SK-N-SH treated with all-trans-retinoic acid at 6 μM for 48 hours (cell line): Measurements from ENCODE around the gene ITLN1.

ENCODE experiments used
- ATAC-seq: fragments of 200-7000 bp; cut with Tn5 transposase; 3 replicates; pipeline ENCODE4 v1.9.1; 2020; ENCODE audit warnings: mild to moderate bottlenecking, moderate library complexity
- BACH2 ChIP-seq: fragments of 250-450 bp; sonication (Bioruptor Pico); IDR thresholded peaks from 2 replicates; pipeline ENCODE4 v1.9.0; 2021; ENCODE audit warnings: mild to moderate bottlenecking, borderline replicate concordance
- CSDC2 ChIP-seq: fragments of 250-450 bp; sonication (Bioruptor Pico); IDR thresholded peaks from 2 replicates; pipeline ENCODE4 v1.5.0; 2020; ENCODE audit warnings: mild to moderate bottlenecking, moderate library complexity
- CSRNP3 ChIP-seq: fragments of 250-450 bp; sonication (Bioruptor Pico); IDR thresholded peaks from 2 replicates; pipeline ENCODE4 v1.5.1; 2021; ENCODE audit warnings: mild to moderate bottlenecking, moderate library complexity
- ESRRG ChIP-seq: fragments of 250-450 bp; sonication (Bioruptor Pico); IDR thresholded peaks from 2 replicates; pipeline ENCODE4 v1.6.1; 2021; ENCODE audit warnings: mild to moderate bottlenecking
- GLIS3 ChIP-seq: fragments of 250-450 bp; sonication (Bioruptor Pico); IDR thresholded peaks from 2 replicates; pipeline ENCODE4 v1.5.0; 2020; ENCODE audit warnings: mild to moderate bottlenecking, moderate library complexity
- ISL1 ChIP-seq: fragments of 250-450 bp; sonication (Bioruptor Pico); IDR thresholded peaks from 2 replicates; pipeline ENCODE4 v2.1.2; 2022; ENCODE audit warnings: mild to moderate bottlenecking, moderate library complexity
- OSR1 ChIP-seq: fragments of 250-450 bp; sonication (Bioruptor Pico); IDR thresholded peaks from 2 replicates; pipeline ENCODE4 v1.8.0; 2022; ENCODE audit warnings: moderate library complexity, mild to moderate bottlenecking, inconsistent platforms
- PPARA ChIP-seq: fragments of 250-450 bp; sonication (Bioruptor Pico); IDR thresholded peaks from 2 replicates; pipeline ENCODE4 v1.5.0; 2020; ENCODE audit warnings: mild to moderate bottlenecking, borderline replicate concordance
- SNAI2 ChIP-seq: fragments of 250-450 bp; sonication (Bioruptor Pico); IDR thresholded peaks from 2 replicates; pipeline ENCODE4 v1.5.0; 2020; ENCODE audit warnings: mild to moderate bottlenecking, moderate library complexity
- TOX ChIP-seq: fragments of 250-450 bp; sonication (Bioruptor Pico); IDR thresholded peaks from 2 replicates; pipeline ENCODE4 v1.8.0; 2021; ENCODE audit warnings: mild to moderate bottlenecking, moderate library complexity, borderline replicate concordance
- TSHZ2 ChIP-seq: fragments of 250-450 bp; sonication (Bioruptor Pico); IDR thresholded peaks from 2 replicates; pipeline ENCODE4 v1.5.0; 2020; ENCODE audit warnings: mild to moderate bottlenecking, moderate library complexity
- ZC3H10 ChIP-seq: fragments of 250-450 bp; sonication (Bioruptor Pico); IDR thresholded peaks from 2 replicates; pipeline ENCODE4 v1.5.1; 2021; ENCODE audit warnings: mild to moderate bottlenecking, moderate library complexity
- ZFP3 ChIP-seq: fragments of 250-450 bp; sonication (Bioruptor Pico); IDR thresholded peaks from 2 replicates; pipeline ENCODE4 v1.5.0; 2020; ENCODE audit warnings: mild to moderate bottlenecking, moderate library complexity
- ZFP30 ChIP-seq: fragments of 450-650 bp; formaldehyde crosslinking; IDR thresholded peaks from 2 replicates; pipeline ENCODE4 v1.5.0; 2022; ENCODE audit warnings: mild to moderate bottlenecking, moderate library complexity
- ZNF565 ChIP-seq: fragments of 450-650 bp; formaldehyde crosslinking; conservative IDR thresholded peaks from 2 replicates; pipeline ENCODE4 v1.5.0; 2020; ENCODE audit warnings: low read depth, mild to moderate bottlenecking, moderate library complexity
- ZNF70 ChIP-seq: fragments of 450-650 bp; formaldehyde crosslinking; IDR thresholded peaks from 2 replicates; pipeline ENCODE4 v1.5.0; 2020; ENCODE audit warnings: mild to moderate bottlenecking, moderate library complexity
- ZNF8 ChIP-seq: fragments of 450-650 bp; formaldehyde crosslinking; IDR thresholded peaks from 2 replicates; pipeline ENCODE4 v1.5.0; 2020; ENCODE audit warnings: mild to moderate bottlenecking, moderate library complexity
- TF ChIP-seq, protein P1 (sequence below): fragments of 250-450 bp; sonication (Bioruptor Pico); IDR thresholded peaks from 2 replicates; pipeline ENCODE4 v1.5.1; 2020; ENCODE audit warnings: low read depth, mild to moderate bottlenecking, moderate library complexity

The ITLN1 gene

DNA sequence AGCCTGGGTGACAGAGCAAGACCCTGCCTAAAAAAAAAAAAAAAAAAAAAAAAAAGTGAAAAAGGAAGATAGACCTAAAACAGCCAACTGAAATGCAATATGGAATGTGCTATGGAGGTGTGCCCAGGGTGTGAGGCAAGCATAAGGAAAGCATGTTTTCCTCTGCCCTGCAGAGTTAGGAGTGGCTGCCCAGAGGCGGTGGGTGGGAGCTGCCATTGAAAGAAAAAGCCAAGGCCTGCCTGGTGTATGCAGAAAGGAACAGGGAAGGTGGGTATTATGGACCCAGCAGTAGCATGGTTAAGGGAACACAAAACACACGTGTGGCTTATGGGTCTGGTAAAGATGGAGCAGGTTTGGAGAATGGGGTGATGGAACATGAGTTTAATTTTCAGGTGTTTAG is 31.2 kb downstream of the ITLN1 start:
- no peak for TF ChIP-seq ISL1 (CRISPR knock-in tag)
- TF ChIP-seq, protein P1, sequence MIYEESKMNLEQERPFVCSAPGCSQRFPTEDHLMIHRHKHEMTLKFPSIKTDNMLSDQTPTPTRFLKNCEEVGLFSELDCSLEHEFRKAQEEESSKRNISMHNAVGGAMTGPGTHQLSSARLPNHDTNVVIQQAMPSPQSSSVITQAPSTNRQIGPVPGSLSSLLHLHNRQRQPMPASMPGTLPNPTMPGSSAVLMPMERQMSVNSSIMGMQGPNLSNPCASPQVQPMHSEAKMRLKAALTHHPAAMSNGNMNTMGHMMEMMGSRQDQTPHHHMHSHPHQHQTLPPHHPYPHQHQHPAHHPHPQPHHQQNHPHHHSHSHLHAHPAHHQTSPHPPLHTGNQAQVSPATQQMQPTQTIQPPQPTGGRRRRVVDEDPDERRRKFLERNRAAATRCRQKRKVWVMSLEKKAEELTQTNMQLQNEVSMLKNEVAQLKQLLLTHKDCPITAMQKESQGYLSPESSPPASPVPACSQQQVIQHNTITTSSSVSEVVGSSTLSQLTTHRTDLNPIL = no peak
- no peak for TF ChIP-seq ESRRG (CRISPR knock-in tag)

GRCh38 chr1:160853014-160853413 is 32.0 kb downstream of the ITLN1 start:
- TF ChIP-seq ZNF70 (CRISPR knock-in tag) = no peak
- no peak for TF ChIP-seq ZNF565 (CRISPR knock-in tag)
- TF ChIP-seq OSR1 = no peak
- no peak for TF ChIP-seq CSRNP3 (CRISPR knock-in tag)
- TF ChIP-seq, all 23 proteins: peak for 0
- no peak for ATAC-seq

More for the DNA sequence above, 31.2 kb downstream of the ITLN1 start:
- ATAC-seq = no peak

DNA sequence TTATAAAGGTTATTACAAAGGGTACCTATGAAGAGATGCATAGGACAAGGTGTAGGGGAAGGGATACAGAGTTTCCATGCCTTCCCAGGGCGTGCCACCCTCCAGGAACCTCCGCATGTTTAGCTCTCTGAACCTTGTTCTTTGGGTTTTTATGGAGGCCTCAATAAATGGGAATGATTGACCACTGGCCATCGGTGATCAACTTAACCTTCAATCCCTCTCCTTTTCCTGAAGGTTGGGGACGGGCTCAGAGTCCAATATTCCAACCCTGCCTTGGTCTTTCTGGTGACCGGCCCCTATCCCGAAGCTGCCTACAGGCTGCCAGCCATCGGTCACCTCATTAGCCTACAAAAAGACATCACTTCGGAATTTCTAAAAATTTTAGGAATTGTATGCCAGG is 34.0 kb downstream of the ITLN1 start:
- TF ChIP-seq ZNF8 (CRISPR knock-in tag) = no peak
- no peak for TF ChIP-seq SNAI2 (CRISPR knock-in tag)
- TF ChIP-seq ZFP30 (CRISPR knock-in tag) = no peak
- no peak for TF ChIP-seq BACH2 (CRISPR knock-in tag)
- TF ChIP-seq CSRNP3 (CRISPR knock-in tag) = no peak
- no peak for TF ChIP-seq TOX (CRISPR knock-in tag)
- no peak for TF ChIP-seq PPARA (CRISPR knock-in tag)
- TF ChIP-seq ZNF70 (CRISPR knock-in tag) = no peak
- TF ChIP-seq CSDC2 (CRISPR knock-in tag) = no peak
- TF ChIP-seq GLIS3 = no peak
- TF ChIP-seq ZC3H10 (CRISPR knock-in tag) = no peak
- no peak for TF ChIP-seq ZFP3 (CRISPR knock-in tag)
- TF ChIP-seq ISL1 (CRISPR knock-in tag) = no peak
- TF ChIP-seq, all 23 proteins: peak for 0
- no peak for ATAC-seq

- ATAC-seq = no peak
- TF ChIP-seq, protein P1 = no peak
- no peak for TF ChIP-seq PPARA (CRISPR knock-in tag)
- TF ChIP-seq CSRNP3 (CRISPR knock-in tag) = no peak
- no peak for TF ChIP-seq ZC3H10 (CRISPR knock-in tag)
These were observed 34.4 kb downstream of the ITLN1 start for GRCh38 chr1:160850541-160850940.

DNA sequence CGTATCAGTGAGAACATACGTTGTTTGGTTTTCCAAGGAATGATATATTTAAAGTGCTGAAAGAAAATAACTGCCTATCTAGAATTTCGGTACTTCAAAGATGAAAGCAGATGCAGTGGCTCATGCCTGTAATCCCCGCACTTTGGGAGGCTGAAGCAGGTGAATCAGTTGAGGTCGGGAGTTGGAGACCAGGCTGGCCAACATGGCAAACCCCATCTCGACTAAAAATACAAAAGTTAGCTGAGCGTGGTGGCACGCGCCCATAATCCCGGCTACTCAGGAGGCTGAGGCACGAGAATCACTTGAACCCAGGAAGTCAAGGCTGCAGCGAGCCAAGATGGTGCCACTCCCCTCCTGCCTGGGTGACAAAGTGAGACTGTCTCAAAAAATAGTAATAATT is 38.7 kb downstream of the ITLN1 start:
- no peak for ATAC-seq
- TF ChIP-seq PPARA (CRISPR knock-in tag) (no peak), TSHZ2 (CRISPR knock-in tag) (no peak), ISL1 (CRISPR knock-in tag) (no peak), TOX (CRISPR knock-in tag) (no peak), GLIS3 (no peak), BACH2 (CRISPR knock-in tag) (no peak), ZC3H10 (CRISPR knock-in tag) (no peak), ZNF70 (CRISPR knock-in tag) (no peak), CSRNP3 (CRISPR knock-in tag) (no peak)
- TF ChIP-seq, protein P1 = no peak
